IPS-NIHi7 (cell line): Measurements from ENCODE around the gene DNAJC5.
"Not testable (repeated sequence)": the region's sequence is repeated elsewhere in the genome, so short reads cannot be mapped to it uniquely, and the experiment has no call there.

Experiments
- DNase-seq: peaks from one replicate; pipeline ENCODE4 v3.0.0; 2012; ENCODE audit warnings: mixed read lengths; ENCODE audit errors: extremely low spot score

The DNAJC5 gene

GRCh38 chr20:63911176-63911575 lies 16.2 kb downstream of the DNAJC5 start:
- DNase-seq, result no peak

GRCh38 chr20:63913768-63914167 lies 18.8 kb downstream of the DNAJC5 start:
- no peak for DNase-seq

GRCh38 chr20:63915471-63915870 lies 20.5 kb downstream of the DNAJC5 start:
- no peak for DNase-seq

- not testable (repeated sequence) for DNase-seq
Observed at GRCh38 chr20:63916371-63916939, 21.5 kb downstream of the DNAJC5 start.

GRCh38 chr20:63917811-63918210 lies 22.9 kb downstream of the DNAJC5 start:
- no peak for DNase-seq

GRCh38 chr20:63919130-63919529 lies 24.2 kb downstream of the DNAJC5 start:
- no peak for DNase-seq

- DNase-seq, result no peak
Observed at GRCh38 chr20:63920226-63920625, 25.3 kb downstream of the DNAJC5 start.

GRCh38 chr20:63923651-63924050 lies 28.7 kb downstream of the DNAJC5 start:
- no peak for DNase-seq

GRCh38 chr20:63924241-63924640 lies 29.3 kb downstream of the DNAJC5 start:
- DNase-seq, result no peak

- DNase-seq, result no peak
Observed at GRCh38 chr20:63926298-63926697, 31.4 kb downstream of the DNAJC5 start.

- no peak for DNase-seq
Observed at GRCh38 chr20:63929071-63929470, 34.1 kb downstream of the DNAJC5 start.

GRCh38 chr20:63929473-63929883 lies 34.6 kb downstream of the DNAJC5 start:
- not testable (repeated sequence) for DNase-seq

- DNase-seq, result no peak
Observed at GRCh38 chr20:63930971-63931553, 36.1 kb downstream of the DNAJC5 start.

- no peak for DNase-seq
Observed at GRCh38 chr20:63931735-63932134, 36.8 kb downstream of the DNAJC5 start.

- DNase-seq, result no peak
Observed at GRCh38 chr20:63932606-63933160, 37.8 kb downstream of the DNAJC5 start.

GRCh38 chr20:63933646-63934045 lies 38.7 kb downstream of the DNAJC5 start:
- no peak for DNase-seq

GRCh38 chr20:63934271-63935068 lies 39.5 kb downstream of the DNAJC5 start:
- DNase-seq, result peak; percentile 75

GRCh38 chr20:63935447-63935846 lies 40.5 kb downstream of the DNAJC5 start:
- no peak for DNase-seq

GRCh38 chr20:63937596-63937995 lies 42.7 kb downstream of the DNAJC5 start:
- DNase-seq, result no peak

GRCh38 chr20:63939061-63939935 lies 44.4 kb downstream of the DNAJC5 start:
- DNase-seq, result peak; percentile 35

- DNase-seq, result peak; percentile 31
Observed at GRCh38 chr20:63940071-63940471, 45.1 kb downstream of the DNAJC5 start.
